Left renal cortex interstitium (tissue), 4 donors: ENCODE results near the gene SRSF1. TPM values are rescaled to one million over a fixed set of nuclear protein-coding genes. Genes with fewer than 3 reads are reported as not detected.
"Not testable (repeated sequence)": the region's sequence is repeated elsewhere in the genome, so short reads cannot be mapped to it uniquely, and the experiment has no call there.

Source experiments
- DNase-seq, 4 donors: peaks; one replicate each; pipeline ENCODE4 v3.0.0-alpha.2; 2013; ENCODE audit warnings: low read depth in 4 of 4, low spot score in 2 of 4, missing footprints in 1 of 4
- polyA plus RNA-seq, 4 donors: library from polyadenylated mRNA; unstranded; fragments of 120-200 nt; gene quantifications; one replicate each; pipeline ENCODE4 v1.2.1, GENCODE V29; 2013; ENCODE audit not compliant: insufficient read length in 4 of 4

SRSF1 gene, protein sequence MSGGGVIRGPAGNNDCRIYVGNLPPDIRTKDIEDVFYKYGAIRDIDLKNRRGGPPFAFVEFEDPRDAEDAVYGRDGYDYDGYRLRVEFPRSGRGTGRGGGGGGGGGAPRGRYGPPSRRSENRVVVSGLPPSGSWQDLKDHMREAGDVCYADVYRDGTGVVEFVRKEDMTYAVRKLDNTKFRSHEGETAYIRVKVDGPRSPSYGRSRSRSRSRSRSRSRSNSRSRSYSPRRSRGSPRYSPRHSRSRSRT
- polyA plus RNA-seq = 100 to 1,000 TPM; 318 to 393 (median 366) TPM

DNA sequence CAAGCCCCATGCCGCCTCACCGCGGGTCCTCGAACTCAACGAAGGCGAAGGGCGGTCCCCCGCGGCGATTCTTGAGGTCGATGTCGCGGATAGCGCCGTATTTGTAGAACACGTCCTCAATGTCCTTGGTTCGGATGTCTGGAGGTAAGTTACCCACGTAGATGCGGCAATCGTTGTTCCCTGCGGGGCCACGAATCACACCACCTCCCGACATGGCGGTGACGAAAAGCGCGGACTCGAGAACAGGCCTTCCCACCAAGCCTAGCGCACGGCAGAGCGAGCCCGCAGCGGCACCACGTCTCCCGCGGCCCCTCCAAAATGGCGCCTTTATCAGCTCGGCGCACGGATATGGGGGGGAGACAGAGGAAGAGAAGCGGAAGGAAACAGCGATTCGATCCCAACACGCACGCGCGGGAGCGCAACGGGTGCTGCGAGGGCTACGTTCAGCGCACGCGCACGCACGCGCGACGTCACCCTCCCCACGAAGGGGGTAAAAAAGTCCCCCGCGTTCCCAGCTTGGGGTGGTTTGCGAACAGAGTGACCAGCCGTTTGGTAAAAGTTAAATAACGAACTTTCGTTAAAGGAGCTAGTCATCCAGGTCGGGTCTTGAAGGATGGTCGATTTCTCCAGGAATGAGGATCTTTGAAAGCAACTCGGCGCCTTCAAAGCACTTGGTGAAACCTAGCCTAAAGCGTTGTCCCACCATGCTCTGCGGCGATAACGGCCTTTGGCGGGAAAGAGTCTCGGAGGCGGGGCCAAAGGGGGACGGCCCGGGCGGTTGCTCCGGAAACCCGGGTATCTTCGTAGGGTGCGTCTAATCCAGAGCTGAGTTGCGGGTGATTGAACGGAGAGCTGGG lies at the start of gene SRSF1:
SRSF1 (minus strand) TSS at position 323 of the 857 bp plus-strand sequence; CDS start at position 214, 109 bp downstream.
- DNase-seq = peak; percentile 97 to 99 (median 98)

DNA sequence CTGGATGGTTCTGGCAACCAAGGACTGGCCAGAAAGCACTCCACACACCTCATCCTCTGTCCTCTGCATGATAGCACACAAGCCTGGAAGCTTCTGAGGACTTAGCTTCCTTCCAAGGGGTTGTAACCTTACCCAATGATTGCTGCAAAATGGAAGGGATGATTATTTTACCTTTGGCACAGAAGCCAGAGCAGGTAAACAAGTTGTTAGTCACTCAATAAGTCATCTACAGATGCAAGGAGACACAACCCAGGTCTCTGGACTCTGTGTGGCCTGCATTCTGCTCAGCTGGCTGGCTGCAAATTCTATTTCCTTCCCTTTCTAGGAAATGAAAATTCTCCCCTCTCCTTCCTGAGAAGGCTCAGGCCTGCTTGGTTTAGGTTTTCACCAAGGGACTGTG lies 49.4 kb upstream of the SRSF1 start:
- no peak for DNase-seq

DNA sequence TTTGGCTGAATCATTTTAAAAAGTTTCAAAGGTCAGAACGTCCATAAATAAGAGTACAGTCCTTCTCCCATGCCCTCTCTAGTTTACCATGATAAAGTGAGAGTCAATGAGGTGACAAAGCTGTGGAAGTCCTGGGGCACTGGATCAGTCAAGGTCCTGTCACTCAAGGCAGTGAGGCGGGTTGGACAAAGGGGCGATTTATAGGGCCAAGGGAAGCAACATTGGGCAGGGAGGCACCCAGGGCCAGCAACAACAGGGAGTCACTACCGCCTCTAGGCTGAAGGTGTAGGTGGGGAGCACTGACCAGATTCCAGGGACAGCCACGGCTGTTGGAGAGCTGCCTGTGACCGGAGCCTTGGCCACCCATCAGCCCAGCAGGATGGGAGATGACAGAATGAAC lies 47.6 kb upstream of the SRSF1 start:
- no peak for DNase-seq

DNA sequence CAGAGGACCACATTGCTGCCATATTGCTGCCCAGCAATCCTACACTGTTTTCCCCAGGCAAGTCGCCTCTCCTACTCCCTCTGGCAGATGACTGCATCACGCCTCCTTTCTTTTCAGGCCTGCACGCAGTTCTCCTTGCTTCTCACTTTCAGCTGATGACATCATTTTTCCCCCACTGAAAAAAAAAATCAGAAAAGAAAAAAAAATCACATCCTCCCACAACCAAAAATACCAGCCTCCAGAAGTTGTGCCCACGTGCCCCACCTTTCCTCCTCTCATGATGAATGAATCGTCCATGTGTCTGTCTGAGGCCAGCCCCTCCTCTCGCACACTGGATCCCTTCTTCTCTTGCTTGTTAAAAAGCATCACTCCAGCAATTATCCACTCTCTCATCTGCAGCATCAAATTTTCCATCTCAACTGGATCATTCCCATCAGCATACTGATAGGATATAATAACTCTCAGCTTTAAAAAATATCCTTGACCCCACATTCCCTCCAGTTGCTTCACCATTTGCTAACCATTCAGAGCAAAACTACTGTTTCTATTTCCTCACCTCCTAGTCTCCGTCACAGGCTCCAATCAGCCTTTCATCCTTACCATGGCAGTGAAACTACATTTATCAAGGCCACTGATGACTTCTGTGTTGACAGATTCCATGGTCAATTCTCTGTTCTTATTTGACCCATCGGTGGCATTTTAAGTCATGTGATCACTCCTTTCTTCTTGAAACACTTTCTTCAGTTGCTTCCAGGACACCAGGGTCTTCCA lies 46.1 kb upstream of the SRSF1 start:
- no peak for DNase-seq

DNA sequence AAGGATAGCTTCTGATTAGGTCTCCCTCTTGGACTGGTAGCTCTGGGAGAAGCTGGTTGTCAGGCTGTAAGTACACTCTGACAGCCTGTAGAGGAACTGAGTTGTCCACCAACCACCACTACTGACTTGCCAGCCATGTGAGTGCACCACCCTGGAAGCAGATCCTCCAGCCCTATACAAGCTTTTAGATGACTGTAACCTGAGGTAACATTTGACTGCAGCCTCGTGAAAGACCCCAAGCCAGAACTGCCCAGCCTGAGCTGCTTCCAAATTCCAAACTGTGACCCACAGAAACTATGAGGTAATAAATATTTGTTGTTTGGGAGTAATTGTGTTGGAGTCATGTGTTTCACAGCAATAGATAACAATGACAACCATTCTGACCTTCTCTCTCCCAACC lies 45.4 kb upstream of the SRSF1 start:
- no peak for DNase-seq

DNA sequence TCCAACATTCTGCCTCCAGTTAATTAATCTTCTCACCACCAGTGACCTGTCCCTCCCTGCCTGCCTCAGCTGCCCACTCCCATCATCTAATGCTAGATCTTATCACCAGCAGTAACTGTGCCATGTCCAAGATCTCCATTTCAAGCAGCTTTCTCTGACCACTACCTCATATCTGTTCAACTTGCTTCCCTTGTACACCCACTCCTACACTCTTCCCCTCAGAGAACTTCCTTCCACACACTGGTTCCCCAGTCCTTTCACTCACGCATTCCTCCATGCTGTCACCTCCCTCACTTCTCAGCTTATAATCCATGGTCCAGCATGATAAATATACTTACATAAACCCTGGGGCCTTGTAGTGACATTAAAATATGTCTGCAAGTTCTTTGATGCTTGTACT lies 44.4 kb upstream of the SRSF1 start:
- DNase-seq = no peak

DNA sequence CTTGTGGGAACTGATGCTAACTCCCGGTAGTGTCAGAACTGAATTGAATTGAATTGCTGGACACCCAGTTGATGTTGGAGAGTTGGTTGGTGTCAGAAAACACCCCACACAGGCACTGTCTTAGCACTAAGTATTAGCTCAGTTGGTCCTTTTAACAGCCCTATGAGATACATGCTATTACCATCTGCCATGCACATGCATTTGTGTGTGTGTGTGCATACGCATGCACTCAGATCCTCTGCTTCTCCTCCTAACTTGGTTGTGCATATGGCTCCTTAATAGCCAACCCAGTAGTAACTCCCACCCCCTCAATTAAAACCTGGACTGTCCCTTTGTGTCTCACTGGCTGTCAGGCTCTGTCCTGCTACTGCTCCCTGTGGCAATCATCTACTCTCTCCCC lies 43.9 kb upstream of the SRSF1 start:
- DNase-seq = no peak

DNA sequence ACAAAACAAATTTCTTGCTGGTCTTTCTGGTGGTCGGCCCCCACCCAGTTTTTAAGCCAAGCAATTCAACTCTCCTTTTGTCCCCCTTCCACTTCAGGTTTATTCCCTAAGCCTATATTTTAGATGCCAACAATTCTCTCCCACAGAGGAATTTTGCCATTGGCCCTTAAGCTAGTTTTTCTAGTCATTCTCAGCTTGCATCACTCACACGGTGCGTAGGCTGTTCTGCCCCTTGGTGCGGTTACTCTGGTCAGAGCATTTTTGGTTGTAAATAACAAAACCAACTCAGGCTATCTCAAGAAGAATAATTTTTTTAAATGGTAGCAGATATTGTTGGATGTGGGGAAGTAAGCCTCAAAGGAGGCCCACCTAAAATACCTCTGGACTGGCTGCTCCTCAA lies 42.5 kb upstream of the SRSF1 start:
- no peak for DNase-seq

DNA sequence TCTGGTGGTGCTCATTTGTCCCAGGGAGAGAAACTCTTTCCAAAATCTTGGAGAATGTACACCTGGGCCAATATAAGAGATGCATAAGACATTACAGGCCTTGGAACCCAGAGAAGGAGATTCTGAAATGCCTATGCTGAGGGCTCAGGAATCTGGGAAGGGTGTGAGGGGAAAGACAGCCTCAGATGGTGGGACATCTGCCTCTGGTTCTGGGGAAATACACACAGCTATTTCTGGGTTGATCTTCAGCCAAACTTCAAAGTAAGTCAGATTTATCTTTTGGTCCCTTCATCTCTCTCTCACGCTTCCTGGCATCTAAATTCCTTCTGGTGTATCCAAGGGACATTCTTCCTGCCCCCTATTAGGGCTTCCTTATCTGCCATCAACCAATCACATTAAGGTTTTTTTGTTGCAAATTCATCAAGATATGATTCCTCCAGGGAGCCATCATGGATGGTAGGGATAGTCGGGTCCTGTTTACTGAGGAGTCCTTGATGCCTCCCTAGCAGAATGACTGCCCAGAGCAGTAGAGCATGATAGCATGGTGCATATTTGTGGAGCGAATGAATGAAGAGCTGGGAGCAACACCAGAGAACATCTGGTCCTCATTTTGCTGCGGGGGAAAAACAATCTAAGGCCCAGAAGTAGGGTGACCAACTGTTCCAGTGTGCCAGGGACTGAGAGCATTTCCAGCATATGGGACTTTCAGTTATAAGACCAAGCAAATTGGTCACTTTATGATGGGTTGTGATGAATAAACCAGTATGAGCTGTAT lies 40.5 kb upstream of the SRSF1 start:
- no peak for DNase-seq

DNA sequence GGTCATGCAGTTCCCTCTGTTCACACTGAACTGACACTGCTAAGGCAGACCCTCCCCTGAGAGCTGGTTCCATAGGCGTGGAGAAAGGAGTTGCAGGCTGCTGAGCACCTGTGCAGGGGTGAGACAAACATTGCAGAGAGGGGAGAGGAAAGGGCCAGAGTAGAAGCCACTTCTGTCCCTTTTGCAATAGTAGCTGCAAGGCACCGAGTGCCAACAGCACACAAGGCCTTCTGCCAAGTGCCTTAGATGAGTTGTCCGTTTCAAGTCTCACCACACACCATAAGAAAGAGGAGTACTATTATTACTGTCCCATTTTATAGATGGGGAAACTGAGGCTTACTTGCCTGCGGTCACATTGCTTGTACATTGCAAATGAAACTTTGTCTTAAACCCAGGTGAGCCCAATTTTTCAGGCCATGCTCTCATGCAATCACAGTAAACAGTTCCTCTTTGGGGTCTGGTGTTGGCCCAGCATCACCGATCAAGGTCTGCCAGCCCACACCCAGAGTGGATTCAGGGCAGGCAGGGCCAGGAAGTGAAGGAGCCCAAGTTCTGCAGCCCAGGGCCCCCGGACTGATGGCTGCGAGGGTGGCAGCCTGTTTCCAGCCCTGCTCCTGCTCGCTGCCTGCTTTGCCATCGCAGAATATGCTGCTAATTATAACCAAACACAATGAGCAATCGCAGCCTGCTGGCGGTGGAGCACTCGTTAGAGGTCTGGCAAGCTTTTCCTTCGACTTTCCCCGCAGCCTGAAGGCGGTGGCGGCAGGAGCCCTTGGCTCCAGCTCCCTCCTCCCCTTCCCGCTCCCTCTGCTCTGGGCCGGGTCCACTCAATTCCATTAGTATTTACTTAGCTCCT lies 39.4 kb upstream of the SRSF1 start:
- no peak for DNase-seq

DNA sequence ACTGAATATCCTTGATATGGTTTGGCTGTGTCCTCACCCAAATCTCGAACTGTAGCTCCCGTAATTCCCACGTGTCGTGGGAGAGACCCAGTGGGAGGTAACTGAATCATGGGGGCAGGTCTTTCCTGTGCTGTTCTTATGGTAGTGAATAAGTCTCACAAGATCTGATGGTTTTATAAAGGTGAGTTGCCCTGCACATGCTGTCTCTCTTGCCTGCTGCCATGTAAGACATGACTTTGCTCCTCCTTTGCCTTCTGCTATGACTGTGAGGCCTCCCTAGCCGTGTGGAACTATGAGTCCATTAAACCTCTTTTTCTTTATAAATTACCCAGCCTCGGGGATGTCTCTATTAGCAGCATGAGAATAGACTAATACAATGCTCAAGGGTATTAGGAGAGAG lies 37.2 kb upstream of the SRSF1 start:
- DNase-seq = not testable (repeated sequence)

DNA sequence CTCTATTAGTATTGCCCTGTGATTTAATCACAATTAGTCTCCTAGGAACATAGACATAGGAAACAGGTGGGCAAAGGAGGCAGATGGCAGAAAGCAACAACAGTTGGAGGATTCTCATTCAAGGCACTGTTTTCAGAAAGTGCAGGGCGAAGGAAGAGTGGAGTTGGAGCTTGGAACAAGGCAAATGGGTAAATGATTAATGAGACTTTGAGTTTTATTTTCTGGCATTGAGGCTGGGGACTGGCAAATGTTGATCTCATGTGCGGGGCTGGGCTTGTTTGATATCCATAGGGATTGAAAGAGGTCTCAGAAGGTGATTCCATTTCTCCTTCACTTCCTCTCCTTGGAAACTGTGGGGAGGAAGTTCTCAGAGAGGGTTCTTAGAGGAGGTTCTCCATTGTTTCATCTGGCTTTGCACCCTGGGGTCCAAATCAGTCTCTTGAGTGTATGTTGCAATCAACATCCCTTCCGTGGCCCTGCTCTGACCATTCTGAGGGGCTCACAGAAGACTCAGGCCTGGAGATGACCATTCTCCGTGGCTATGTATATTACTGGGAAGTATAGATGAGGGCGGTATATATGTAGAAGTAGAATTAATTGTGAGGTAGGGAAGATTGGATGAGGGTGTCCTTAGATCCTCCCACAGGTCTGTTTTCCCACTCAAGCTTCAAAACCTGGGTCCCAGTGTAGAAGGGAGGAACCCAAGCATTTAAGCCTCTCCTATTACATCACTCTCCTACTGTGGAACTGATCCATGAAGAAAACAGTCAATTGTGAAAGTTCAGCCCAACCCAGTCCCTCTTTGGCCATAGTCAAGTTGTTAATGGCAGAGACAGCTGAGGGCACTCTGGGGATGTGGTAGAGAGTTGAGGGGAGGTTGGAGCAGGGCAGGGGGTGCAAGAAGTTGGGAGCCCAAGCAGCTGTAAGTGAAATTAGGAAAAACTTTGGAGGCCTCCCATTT lies 36.5 kb upstream of the SRSF1 start:
- no peak for DNase-seq

DNA sequence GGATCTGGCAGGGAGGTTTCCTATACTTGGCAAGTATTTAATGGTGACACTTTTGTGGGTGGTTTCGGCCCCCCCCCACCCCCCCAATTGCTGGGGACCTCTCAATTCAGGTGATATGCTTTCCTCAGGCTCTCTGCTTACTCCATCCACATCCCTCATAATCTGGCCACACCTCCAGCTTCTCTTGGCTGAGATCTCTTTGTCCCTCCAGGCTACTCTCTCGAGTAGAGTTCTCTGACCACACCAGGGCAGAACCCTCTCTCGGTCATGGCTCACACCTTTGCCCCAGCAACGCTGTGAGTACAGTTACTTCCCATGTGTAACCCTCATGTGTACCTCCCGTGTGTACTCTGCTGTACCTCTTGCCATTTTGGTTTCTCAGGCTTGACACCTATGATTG lies 34.1 kb upstream of the SRSF1 start:
- DNase-seq = no peak

DNA sequence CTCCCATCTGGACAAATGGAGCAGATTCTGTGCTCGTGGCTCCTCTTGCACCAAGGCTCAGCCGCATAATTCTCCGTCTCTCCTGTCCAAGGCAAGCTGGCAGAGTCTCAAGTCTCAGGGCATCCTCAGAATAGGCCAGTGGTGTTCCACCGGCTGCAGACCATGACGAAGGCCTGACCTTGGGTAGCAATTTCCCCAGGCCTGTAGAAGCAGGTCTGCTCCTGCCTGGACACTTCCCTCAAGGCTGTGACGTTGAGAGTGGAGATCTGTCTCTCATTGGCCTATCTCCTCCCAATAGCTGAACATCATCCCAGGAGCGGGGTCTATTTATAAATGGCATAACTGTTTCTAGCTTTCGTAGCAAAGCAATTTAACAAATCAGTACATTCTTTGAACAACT lies 33.3 kb upstream of the SRSF1 start:
- no peak for DNase-seq

DNA sequence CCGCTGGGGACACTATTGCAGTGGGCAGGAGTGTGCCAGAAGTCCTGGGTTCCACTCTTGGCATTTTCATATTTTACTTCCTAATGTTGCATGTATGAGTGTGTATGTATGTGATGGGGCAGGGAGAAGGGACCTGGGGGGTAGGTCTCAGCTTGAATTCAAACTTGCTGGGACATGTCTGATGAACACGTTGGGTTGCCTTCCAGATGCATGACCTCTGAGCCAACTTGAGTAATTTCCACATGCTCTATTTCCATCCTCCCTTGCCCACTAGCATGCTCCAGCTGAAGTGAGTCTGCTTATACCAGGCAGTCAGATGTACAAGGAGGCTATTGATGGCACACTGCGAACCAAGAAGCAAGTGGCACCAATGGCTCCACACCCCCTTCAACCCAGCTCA lies 32.9 kb upstream of the SRSF1 start:
- no peak for DNase-seq

DNA sequence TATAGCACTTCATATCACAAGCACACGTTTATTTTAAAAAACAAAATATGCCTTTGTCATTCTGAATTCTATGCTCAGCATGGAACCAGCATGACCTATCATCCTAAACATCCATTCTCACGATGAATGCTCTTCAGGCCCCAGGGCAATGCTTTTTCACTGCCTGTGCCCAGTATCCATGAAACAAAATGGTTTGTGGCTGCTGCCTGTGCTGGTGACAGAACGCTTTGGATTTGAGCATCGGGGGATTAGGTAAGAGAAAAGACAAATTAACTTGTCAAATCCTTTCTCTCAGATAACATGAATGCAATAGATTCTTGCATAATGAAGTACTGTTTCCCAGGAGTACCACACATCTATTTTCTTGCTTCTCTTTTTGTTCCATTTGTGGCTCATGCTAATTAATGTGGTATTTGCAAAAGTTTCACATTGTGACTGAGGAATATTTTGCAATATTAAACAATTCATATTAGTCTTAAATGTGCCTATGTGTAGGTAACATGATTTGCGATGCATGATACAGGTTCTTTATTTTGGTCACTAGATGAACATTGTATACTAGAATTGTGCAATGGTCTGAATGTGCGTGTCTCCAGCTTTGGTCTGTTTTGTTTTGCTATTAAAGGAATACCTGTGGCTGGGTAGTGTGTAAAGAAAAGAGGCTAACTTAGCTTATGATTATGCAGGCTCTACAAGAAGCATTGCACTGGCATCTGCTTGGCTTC lies 25.8 kb upstream of the SRSF1 start:
- DNase-seq = no peak

DNA sequence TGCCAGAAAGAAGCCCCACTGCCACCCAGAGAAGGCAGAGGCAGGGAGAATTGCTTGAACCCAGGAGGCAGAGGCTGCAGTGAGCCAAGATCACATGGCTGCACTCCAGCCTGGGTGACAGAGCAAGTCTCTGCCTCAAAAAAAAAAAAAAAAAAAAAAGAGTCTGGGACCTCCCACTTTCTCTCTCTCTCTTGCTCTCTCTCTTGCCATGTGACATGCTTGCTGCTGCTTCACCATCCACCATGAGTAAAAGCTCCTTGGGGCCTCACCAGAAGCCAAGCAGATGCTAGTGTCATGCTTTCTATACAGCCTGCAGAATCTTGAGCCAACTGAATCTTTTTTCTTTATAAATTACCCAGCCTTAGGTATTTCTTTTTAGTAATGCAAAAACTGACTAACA lies 21.5 kb upstream of the SRSF1 start:
- no peak for DNase-seq

DNA sequence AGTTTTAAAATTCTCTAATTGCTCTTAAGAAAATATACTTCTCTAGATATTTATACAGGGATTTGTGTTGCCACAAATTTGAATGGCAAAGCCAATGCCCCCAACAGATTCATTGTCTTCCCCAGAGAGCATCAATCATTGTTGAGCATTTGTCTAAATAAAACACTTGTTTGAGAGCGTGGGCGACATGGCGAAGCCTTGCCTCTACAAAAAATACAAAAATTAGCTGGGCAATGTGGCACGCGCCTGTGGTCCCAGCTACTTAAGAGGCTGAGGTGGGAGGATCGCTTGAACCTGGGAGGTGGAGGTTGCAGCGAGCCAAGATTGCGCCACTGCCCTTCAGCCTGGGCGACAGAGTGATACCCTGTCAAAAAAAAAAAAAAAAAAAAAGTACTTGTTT lies 13.4 kb upstream of the SRSF1 start:
- no peak for DNase-seq
